ENCODE data around the gene PCGF2.

The PCGF2 gene

GRCh38 chr17:38733982-38734973 is 13.9 kb downstream of the PCGF2 start:
- TF ChIP-seq, protein P1, sequence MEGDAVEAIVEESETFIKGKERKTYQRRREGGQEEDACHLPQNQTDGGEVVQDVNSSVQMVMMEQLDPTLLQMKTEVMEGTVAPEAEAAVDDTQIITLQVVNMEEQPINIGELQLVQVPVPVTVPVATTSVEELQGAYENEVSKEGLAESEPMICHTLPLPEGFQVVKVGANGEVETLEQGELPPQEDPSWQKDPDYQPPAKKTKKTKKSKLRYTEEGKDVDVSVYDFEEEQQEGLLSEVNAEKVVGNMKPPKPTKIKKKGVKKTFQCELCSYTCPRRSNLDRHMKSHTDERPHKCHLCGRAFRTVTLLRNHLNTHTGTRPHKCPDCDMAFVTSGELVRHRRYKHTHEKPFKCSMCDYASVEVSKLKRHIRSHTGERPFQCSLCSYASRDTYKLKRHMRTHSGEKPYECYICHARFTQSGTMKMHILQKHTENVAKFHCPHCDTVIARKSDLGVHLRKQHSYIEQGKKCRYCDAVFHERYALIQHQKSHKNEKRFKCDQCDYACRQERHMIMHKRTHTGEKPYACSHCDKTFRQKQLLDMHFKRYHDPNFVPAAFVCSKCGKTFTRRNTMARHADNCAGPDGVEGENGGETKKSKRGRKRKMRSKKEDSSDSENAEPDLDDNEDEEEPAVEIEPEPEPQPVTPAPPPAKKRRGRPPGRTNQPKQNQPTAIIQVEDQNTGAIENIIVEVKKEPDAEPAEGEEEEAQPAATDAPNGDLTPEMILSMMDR (IDR thresholded peaks at IDR 0.05; ENCODE audit: low read depth, low read length), result no peak
- no peak overlapping the region for H3K4me3 ChIP-seq (ENCODE audit: low read depth, low read length)

DNA sequence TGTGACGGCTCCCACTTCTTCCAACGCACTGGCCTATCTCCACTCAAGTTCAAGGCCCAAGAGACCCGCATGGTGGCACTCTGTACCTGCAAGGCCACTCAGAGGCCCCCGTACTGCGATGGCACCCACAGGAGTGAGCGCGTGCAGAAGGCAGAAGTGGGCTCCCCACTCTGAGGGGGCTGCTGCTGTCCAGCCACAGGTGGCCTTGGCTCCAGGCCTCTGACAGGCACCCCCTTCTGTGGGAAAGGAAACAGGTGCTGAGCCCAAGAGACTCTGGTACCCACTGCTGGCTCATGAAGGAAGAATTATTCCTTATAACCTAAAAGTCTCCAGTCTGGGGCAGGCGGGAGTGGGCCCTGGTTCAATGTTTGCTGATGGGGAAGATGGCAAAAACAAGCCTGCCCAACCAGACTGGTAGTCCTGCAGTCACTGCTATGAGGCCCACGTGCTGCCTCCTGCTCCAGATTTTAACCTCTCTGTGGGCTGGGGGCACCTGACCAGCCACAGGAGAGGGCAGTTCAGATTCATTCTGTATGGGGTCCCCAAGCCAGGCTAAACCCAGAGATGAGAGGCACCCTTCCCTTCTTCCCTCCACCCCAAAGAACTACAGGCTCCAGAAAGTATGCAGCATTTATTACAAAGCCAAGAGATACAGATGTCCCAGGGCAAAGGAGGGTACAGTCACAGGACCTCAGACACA is 14.7 kb downstream of the PCGF2 start:
- H3K4me3 ChIP-seq (ENCODE audit: low read depth, low read length), result no peak overlapping the region
- TF ChIP-seq, protein P1 (IDR thresholded peaks at IDR 0.05; ENCODE audit: low read depth, low read length), result no peak

GRCh38 chr17:38732376-38733281 is 15.5 kb downstream of the PCGF2 start:
- TF ChIP-seq, protein P1 (IDR thresholded peaks at IDR 0.05; ENCODE audit: low read depth, low read length), result no peak
- no peak overlapping the region for H3K4me3 ChIP-seq (ENCODE audit: low read depth, low read length)

DNA sequence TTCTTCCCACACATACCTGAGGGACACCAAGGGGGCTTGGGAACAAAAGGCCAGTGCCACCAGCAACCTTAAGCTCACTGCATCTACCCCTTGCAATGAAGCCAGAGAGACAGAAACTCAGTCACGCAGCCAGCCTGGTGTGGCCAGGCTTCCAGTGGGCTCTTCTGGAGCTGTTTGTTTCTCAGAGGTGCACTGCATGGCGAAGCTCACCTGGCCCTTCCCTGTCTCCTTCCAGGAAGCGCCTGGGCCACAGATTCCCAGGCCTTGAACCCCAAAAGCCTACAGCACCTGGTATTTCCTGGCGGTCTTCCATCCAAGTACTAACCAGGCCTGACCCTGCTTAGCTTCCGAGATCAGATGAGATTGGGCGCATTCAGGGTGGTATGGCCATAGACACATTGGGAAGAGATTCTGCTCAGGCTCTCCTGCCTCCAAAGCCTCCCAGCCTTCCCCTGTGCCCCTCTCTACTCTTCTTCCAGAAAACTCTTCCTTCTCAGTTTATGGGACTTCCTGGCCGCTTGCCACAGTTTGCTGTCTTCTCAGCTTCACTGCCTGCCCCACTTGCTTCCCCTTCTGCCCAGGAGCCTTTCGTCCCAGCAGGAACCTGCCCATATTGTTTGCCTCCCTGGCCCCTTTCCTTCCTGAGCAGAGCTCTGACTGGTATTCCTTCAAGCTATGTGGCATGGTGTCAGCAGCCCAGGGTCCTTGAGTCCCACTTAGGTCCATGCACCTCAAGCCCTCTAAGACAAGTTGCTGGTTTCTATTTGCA is 16.4 kb downstream of the PCGF2 start:
- H3K4me3 ChIP-seq (ENCODE audit: low read depth, low read length), result peak overlapping the region; percentile 79
- TF ChIP-seq, protein P1 (IDR thresholded peaks at IDR 0.05; ENCODE audit: low read depth, low read length), result no peak

- TF ChIP-seq, protein P1 (IDR thresholded peaks at IDR 0.05; ENCODE audit: low read depth, low read length), result no peak
- H3K4me3 ChIP-seq (ENCODE audit: low read depth, low read length), result peak overlapping the region; percentile 79
These were observed 17.4 kb downstream of the PCGF2 start for GRCh38 chr17:38730526-38731379.
